Subcutaneous preadipocyte (primary cell): ENCODE data around the gene PLPPR4. TPM values are rescaled to one million over a fixed set of nuclear protein-coding genes. Genes with fewer than 3 reads are reported as not detected.

Experiments used
- total RNA-seq: library from RNA; depleted of rRNA; stranded (reverse); fragments of >200 nt; gene quantifications from 2 replicates; pipeline ENCODE4 v1.2.3, GENCODE V29; 2012

Gene PLPPR4, protein sequence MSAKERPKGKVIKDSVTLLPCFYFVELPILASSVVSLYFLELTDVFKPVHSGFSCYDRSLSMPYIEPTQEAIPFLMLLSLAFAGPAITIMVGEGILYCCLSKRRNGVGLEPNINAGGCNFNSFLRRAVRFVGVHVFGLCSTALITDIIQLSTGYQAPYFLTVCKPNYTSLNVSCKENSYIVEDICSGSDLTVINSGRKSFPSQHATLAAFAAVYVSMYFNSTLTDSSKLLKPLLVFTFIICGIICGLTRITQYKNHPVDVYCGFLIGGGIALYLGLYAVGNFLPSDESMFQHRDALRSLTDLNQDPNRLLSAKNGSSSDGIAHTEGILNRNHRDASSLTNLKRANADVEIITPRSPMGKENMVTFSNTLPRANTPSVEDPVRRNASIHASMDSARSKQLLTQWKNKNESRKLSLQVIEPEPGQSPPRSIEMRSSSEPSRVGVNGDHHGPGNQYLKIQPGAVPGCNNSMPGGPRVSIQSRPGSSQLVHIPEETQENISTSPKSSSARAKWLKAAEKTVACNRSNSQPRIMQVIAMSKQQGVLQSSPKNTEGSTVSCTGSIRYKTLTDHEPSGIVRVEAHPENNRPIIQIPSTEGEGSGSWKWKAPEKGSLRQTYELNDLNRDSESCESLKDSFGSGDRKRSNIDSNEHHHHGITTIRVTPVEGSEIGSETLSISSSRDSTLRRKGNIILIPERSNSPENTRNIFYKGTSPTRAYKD
- total RNA-seq, result under 0.01 TPM in 2 replicates

DNA sequence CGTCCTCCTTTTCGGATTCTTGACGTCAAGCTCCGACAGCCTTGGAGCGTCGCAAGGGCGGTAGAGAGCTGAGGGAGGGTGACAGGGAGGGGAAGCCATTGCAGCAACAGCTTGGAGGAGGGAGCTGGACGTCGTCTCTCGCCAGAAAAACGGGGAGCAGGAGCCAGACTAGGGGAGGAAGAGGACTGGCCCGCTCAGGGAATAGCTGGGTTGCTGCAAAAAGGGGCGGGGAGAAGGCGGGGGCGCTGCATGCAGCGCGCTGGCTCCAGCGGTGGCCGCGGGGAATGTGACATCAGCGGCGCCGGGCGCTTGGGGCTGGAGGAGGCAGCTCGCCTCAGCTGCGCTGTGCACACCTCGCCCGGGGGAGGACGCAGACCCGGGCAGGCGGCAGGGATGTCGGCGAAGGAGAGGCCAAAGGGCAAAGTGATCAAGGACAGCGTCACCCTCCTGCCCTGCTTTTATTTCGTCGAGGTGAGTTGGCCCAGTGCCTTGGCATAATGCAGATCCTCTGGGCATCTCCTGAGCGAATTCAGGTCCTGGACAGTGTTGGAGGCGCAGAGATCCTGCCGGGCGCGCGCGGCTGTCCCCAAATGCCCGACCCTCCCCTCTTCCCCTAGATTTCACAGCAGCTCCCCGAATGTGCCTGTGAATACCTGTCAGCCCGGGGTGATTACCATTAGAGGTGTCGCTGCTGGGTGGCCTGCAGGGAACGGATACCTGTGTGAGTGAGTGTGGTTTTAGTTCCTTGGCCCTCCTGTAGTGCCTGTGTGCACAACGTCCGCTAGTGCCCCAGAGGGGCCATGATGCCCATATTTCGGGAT lies at the start of gene PLPPR4:
Gene PLPPR4 (plus strand): TSS at position 292 of the 821 bp plus-strand sequence. CDS start 102 bp downstream, at position 394.

